Measurements from ENCODE around the gene TMEM209. TPM values are rescaled to one million over a fixed set of nuclear protein-coding genes. Genes with fewer than 3 reads are reported as not detected.

The TMEM209 gene
- total RNA-seq: 6.1 and 6.3 TPM in 2 replicates

GRCh38 chr7:130205084-130205947 lies at the start of gene TMEM209:
TSS of gene TMEM209 (minus strand) at chr7:130205406. CDS start at chr7:130205375, 31 bp downstream.

GRCh38 chr7:130207642-130208041 lies 2.4 kb upstream of the TMEM209 start, which contains the start of gene SSMEM1:
TSS of gene SSMEM1 (plus strand) at chr7:130207860. CDS start at chr7:130207911, 51 bp downstream.

Other genes starting within 250 kb of the TMEM209 start
- 15.6 and 17.9 TPM in 2 replicates for gene ZC3HC1, start 154.0 kb downstream of the TMEM209 start, total RNA-seq
- gene KLHDC10, start 134.9 kb downstream of the TMEM209 start, total RNA-seq: 24.8 and 26.4 TPM in 2 replicates
- not detected in 2 replicates for gene SSMEM1, start 2.5 kb upstream of the TMEM209 start, total RNA-seq
- gene CPA2, start 61.5 kb upstream of the TMEM209 start, total RNA-seq: not detected in 2 replicates
- 0.27 and 35.0 TPM in 2 replicates for gene CPA4, start 87.8 kb upstream of the TMEM209 start, total RNA-seq
- not detected in 2 replicates for gene CPA5, start 139.4 kb upstream of the TMEM209 start, total RNA-seq
- gene CPA1, start 175.1 kb upstream of the TMEM209 start, total RNA-seq: not detected in 2 replicates
- gene CEP41, start 235.6 kb upstream of the TMEM209 start, total RNA-seq: 6.6 and 7.1 TPM in 2 replicates